ENCODE measurements around the gene YWHAG. TPM values are rescaled to one million over a fixed set of nuclear protein-coding genes. Genes with fewer than 3 reads are reported as not detected.
"Not testable (repeated sequence)": the region's sequence is repeated elsewhere in the genome, so short reads cannot be mapped to it uniquely, and the experiment has no call there.

The YWHAG gene
- total and polyA plus RNA-seq, 12 donors: 63.7 to 262 (median 205) TPM

GRCh38 chr7:76396864-76397263 lies 38.1 kb upstream of the YWHAG start:
- Histone ChIP-seq H3K9me3 (no peaks in the 10 kb centered on the region), H3K4me1 (peaks cover 3 to 32% (median 17%) of the 10 kb centered on the region in 9 donors), H3K27ac (no peak overlapping the region), H3K4me3 (peak overlapping the region in 7 of 10 donors; percentile 16 to 57 (median 53)), H3K27me3 (no peaks in the 10 kb centered on the region), H3K36me3 (no peaks in the 10 kb centered on the region)
- no peak for TF ChIP-seq CTCF (IDR thresholded peaks at IDR 0.05)
- ATAC-seq: no peak
- DNase-seq: no peak
- intact Hi-C loops (cut with DNase I): no loop called here
- WGBS, 2 donors: 73 to 77% methylated on average over 8 of the region's 8 CpGs

DNA sequence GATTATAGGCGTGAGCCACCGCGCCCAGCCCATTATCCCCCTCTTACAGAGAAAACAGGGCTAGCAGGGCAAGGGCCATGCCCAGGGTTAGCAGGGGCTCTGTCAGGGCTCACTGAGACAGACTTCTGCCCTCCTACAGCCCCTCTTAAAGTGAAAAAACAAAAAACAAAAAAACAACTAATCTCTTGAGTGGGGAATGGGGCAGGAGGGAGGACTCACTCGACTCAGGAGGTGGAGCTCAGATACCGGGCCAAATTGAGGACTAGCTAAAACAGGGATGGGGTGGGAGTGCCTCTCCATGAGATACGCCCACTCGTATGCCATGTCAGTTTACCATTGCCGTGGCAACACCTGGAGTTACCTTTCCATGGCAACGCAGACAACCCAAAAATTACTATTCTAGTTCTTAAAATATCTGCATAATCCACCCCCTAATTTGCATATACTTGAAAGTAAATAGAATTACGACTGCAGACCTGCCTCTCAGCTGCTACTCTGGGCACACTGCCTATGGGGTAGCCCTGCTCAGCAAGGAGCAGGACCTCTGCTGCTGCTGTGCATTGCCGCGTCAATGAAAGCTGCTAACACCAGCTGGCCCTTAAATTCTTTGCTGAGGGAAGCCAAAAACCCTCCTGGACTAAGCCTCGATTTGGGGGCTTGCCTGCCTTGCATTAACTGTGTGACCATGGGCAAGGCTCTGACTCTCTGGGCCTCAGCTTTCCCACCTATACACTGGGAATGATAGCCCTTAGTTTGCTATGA lies 37.4 kb upstream of the YWHAG start:
- intact Hi-C loops (cut with DNase I): no loop called here

DNA sequence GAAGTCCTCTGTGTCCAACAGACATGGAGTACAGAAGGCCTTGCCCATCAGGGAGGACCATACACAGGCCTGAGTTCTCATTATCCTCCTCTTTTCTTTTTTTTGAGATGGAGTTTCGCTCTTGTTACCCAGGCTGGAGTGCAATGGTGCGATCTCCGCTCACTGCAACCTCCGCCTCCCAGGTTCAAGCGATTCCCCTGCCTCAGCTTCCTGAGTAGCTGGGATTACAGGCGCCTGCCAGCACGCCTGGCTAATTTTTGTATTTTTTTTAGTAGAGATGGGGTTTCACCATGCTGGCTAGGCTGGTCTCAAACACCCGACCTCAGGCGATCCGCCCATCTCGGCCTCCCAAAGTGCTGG lies 36.8 kb upstream of the YWHAG start:
- H3K9me3 ChIP-seq; H3K27ac ChIP-seq; ATAC-seq; H3K27me3 ChIP-seq; DNase-seq; H3K36me3 ChIP-seq; H3K4me3 ChIP-seq; intact Hi-C loops (cut with DNase I): not testable (repeated sequence)
- 95% methylated on average over 11 of the region's 11 CpGs for WGBS, 2 donors
- peaks cover 3 to 32% (median 17%) of the 10 kb centered on the region in 9 donors for H3K4me1 ChIP-seq

More for the DNA sequence above, 37.4 kb upstream of the YWHAG start:
- TF ChIP-seq CTCF (IDR thresholded peaks at IDR 0.05): no peak
- ATAC-seq (no peak), DNase-seq (no peak)
- Histone ChIP-seq H3K27me3 (no peaks in the 10 kb centered on the region), H3K4me1 (peaks cover 3 to 32% (median 17%) of the 10 kb centered on the region in 9 donors), H3K27ac (no peak overlapping the region), H3K4me3 (no peak overlapping the region), H3K36me3 (no peaks in the 10 kb centered on the region), H3K9me3 (no peaks in the 10 kb centered on the region)
- 77% methylated on average over 13 of the region's 13 CpGs for WGBS, 2 donors

GRCh38 chr7:76394957-76395356 lies 36.2 kb upstream of the YWHAG start:
- DNase-seq (no peak), ATAC-seq (no peak)
- Histone ChIP-seq H3K27me3 (no peaks in the 10 kb centered on the region), H3K4me1 (peaks cover 3 to 32% (median 17%) of the 10 kb centered on the region in 9 donors), H3K27ac (no peak overlapping the region), H3K4me3 (no peak overlapping the region), H3K9me3 (no peaks in the 10 kb centered on the region), H3K36me3 (no peaks in the 10 kb centered on the region)
- no peak for TF ChIP-seq CTCF (IDR thresholded peaks at IDR 0.05)
- intact Hi-C loops (cut with DNase I): loop anchor here in 2 of 10 donors (5.0 kb wide), 1 partner anchor 38 kb away; the partner anchor contains the start of gene YWHAG (in 2 of the 2)
- WGBS, 2 donors: 90 to 92% methylated on average over 9 of the region's 9 CpGs
